Stomach (tissue), 4 donors: ENCODE measurements around the gene ZNF222.

Experiments
- EP300 ChIP-seq: sonication (generic); formaldehyde crosslinking; IDR thresholded peaks from one replicate; pipeline ENCODE4 v1.6.1; 2017; ENCODE audit warnings: antibody characterized with exemption
- POLR2A ChIP-seq, 4 donors: fragments of 450-650 bp; IDR thresholded peaks; one replicate each; pipeline ENCODE4 v1.6.1; 2016; ENCODE audit warnings: antibody characterized with exemption in 4 of 4, control low read depth in 2 of 4, mild to moderate bottlenecking in 1 of 4, moderate library complexity in 1 of 4
- POLR2AphosphoS5 ChIP-seq, 3 donors: sonication (generic); formaldehyde crosslinking; IDR thresholded peaks; one replicate each; pipeline ENCODE4 v1.6.1; 2016; ENCODE audit warnings: antibody characterized with exemption in 3 of 3
- TF ChIP-seq, protein P1 (sequence below), 7 experiments: fragments of 450-650 bp in 4 of 7; fragments of 200-600 bp in 3 of 7; sonication (generic) in 3 of 7; IDR thresholded peaks; one replicate each; pipeline ENCODE4 v1.5.1; 2016 to 2019; ENCODE audit warnings: antibody characterized with exemption in 7 of 7, control low read depth in 2 of 7, mild to moderate bottlenecking in 1 of 7

DNA sequence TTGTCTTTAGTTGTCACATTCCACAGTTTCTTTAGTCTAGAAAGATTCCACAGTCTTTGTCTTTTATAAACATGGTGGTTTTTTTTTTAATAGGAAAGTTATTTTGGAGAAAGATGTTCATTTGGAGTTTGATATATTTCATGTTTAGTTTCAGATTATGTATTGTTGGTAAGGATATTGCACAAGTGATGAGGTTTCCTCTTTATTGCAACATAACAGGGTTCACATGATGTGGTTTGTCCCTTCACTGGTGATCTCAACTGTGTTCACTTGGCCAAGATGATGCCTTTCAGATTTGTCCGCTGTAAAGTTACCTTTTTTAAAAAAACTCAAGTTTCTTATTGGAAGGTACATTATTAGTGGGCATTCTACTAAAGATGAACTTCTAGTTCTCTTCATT, 19.2 kb upstream of the ZNF222 start:
- TF ChIP-seq, protein P1, sequence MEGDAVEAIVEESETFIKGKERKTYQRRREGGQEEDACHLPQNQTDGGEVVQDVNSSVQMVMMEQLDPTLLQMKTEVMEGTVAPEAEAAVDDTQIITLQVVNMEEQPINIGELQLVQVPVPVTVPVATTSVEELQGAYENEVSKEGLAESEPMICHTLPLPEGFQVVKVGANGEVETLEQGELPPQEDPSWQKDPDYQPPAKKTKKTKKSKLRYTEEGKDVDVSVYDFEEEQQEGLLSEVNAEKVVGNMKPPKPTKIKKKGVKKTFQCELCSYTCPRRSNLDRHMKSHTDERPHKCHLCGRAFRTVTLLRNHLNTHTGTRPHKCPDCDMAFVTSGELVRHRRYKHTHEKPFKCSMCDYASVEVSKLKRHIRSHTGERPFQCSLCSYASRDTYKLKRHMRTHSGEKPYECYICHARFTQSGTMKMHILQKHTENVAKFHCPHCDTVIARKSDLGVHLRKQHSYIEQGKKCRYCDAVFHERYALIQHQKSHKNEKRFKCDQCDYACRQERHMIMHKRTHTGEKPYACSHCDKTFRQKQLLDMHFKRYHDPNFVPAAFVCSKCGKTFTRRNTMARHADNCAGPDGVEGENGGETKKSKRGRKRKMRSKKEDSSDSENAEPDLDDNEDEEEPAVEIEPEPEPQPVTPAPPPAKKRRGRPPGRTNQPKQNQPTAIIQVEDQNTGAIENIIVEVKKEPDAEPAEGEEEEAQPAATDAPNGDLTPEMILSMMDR (IDR thresholded peaks at IDR 0.05): no peak
- no peak for TF ChIP-seq POLR2A (IDR thresholded peaks at IDR 0.05)
- TF ChIP-seq EP300: no peak
- TF ChIP-seq POLR2AphosphoS5 (IDR thresholded peaks at IDR 0.05): no peak
